VCaP (cell line): ENCODE measurements around the gene ZFTA.
A peak's percentile ranks its signal among the peaks of the same experiment; 100 is the strongest.

ENCODE experiments used
- H3K27ac ChIP-seq: fragments of 450-650 bp; 2 replicates; pipeline ENCODE4 v1.5.1; 2017
- CTCF ChIP-seq: fragments of 450-650 bp; conservative IDR thresholded peaks from 2 replicates; pipeline ENCODE4 v1.5.1; 2017; ENCODE audit warnings: mild to moderate bottlenecking, moderate library complexity

ZFTA gene

GRCh38 chr11:63745304-63746170 is 23.0 kb downstream of the ZFTA start:
- peak; percentile 93 for TF ChIP-seq CTCF
- H3K27ac ChIP-seq, result no peak overlapping the region

GRCh38 chr11:63738720-63739360 is 29.7 kb downstream of the ZFTA start:
- H3K27ac ChIP-seq, result peak overlapping the region; percentile 7
- TF ChIP-seq CTCF, result peak; percentile 100

GRCh38 chr11:63737718-63738117 is 30.9 kb downstream of the ZFTA start:
- TF ChIP-seq CTCF, result no peak
- peak overlapping the region; percentile 7 for H3K27ac ChIP-seq

- TF ChIP-seq CTCF, result no peak
- no peak overlapping the region for H3K27ac ChIP-seq
Measured at GRCh38 chr11:63736864-63737263, 31.7 kb downstream of the ZFTA start.

- H3K27ac ChIP-seq, result no peak overlapping the region
- TF ChIP-seq CTCF, result no peak
Measured at GRCh38 chr11:63729326-63729725, 39.2 kb downstream of the ZFTA start.

GRCh38 chr11:63720611-63721010 is 48.0 kb downstream of the ZFTA start:
- no peak for TF ChIP-seq CTCF
- H3K27ac ChIP-seq, result no peak overlapping the region

- TF ChIP-seq CTCF, result no peak
- H3K27ac ChIP-seq, result no peak overlapping the region
Measured at GRCh38 chr11:63719987-63720386, 48.6 kb downstream of the ZFTA start.
